HFFc6 (cell line): ENCODE measurements around the gene PARD3B. TPM values are rescaled to one million over a fixed set of nuclear protein-coding genes. Genes with fewer than 3 reads are reported as not detected.
A peak's percentile ranks its signal among the peaks of the same experiment; 100 is the strongest.

Experiments used
- DNase-seq: peaks from one replicate; pipeline ENCODE4 v3.0.0-alpha.2; 2018
- H3K27ac Mint-ChIP-seq: 2 replicates; pipeline ENCODE4 v1.8.0; 2020; ENCODE audit warnings: mild to moderate bottlenecking, mixed read lengths
- H3K27me3 Mint-ChIP-seq: 2 replicates; pipeline ENCODE4 v1.8.0; 2021; ENCODE audit warnings: mild to moderate bottlenecking, moderate library complexity, mixed read lengths; ENCODE audit not compliant: insufficient read depth
- H3K36me3 Mint-ChIP-seq: 2 replicates; pipeline ENCODE4 v1.8.0; 2021; ENCODE audit warnings: low read depth, mixed read lengths
- H3K4me1 Mint-ChIP-seq: 2 replicates; pipeline ENCODE4 v1.8.0; 2020; ENCODE audit warnings: low read depth, mixed read lengths
- H3K4me3 Mint-ChIP-seq: 2 replicates; pipeline ENCODE4 v1.8.0; 2020; ENCODE audit warnings: mild to moderate bottlenecking, moderate library complexity, mixed read lengths
- H3K9me3 Mint-ChIP-seq: 2 replicates; pipeline ENCODE4 v1.8.0; 2020; ENCODE audit warnings: mild to moderate bottlenecking, mixed read lengths
- total RNA-seq, 6 experiments: library from RNA; stranded (reverse); fragmentation: NEBNext Ultra II Directional; extraction: Animal tissue kit (Norgen Biotek cat#: 25700); gene quantifications; 2 replicates in 1 of 6; 3 replicates in 5 of 6; pipeline ENCODE4 v1.2.3, GENCODE V29; 2021
- TF ChIP-seq, protein P1 (sequence below): fragments of 200-600 bp; sonication (generic); IDR thresholded peaks from 2 replicates; pipeline ENCODE4 v1.5.0; 2021; ENCODE audit warnings: antibody characterized with exemption, mild to moderate bottlenecking

PARD3B gene
- total RNA-seq, 6 experiments from 2014 or later = 14.0 to 22.4 (median 15.3) TPM

DNA sequence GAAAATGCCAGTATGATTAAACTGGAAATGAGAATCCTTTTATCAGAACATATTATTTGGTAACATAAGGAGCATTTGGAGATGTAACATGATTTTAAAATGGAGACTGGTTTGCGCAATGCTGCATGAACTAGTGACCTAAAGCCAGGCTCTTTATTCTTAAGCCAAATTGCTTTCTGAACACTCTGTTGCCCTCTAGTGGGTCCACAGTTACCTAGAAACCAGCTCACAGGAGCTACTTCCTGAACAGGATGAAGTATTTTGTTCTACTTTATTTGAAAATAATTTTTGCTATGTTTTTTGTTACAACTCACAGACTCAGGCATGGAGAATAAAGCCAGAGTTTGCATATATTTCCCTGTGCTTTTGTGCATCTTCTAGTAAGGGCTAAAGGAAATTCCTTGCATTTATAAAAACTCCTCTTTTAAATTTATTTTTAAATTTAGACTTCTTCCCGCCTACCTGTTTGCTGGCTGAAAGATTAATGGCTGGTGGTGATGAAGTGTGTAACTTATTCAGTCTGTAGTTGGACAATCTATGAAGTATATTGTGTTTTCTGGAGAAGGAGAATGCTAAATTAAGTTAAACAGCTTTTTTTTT is 146.7 kb downstream of the PARD3B start:
- Mint-ChIP-seq H3K4me1 (peaks cover 41% of the 10 kb centered on the region), H3K36me3 (peaks cover 10% of the 10 kb centered on the region), H3K9me3 (no peaks in the 10 kb centered on the region), H3K27me3 (no peaks in the 10 kb centered on the region), H3K4me3 (no peak overlapping the region), H3K27ac (no peak overlapping the region)
- peak; percentile 83 for DNase-seq
- TF ChIP-seq, protein P1, sequence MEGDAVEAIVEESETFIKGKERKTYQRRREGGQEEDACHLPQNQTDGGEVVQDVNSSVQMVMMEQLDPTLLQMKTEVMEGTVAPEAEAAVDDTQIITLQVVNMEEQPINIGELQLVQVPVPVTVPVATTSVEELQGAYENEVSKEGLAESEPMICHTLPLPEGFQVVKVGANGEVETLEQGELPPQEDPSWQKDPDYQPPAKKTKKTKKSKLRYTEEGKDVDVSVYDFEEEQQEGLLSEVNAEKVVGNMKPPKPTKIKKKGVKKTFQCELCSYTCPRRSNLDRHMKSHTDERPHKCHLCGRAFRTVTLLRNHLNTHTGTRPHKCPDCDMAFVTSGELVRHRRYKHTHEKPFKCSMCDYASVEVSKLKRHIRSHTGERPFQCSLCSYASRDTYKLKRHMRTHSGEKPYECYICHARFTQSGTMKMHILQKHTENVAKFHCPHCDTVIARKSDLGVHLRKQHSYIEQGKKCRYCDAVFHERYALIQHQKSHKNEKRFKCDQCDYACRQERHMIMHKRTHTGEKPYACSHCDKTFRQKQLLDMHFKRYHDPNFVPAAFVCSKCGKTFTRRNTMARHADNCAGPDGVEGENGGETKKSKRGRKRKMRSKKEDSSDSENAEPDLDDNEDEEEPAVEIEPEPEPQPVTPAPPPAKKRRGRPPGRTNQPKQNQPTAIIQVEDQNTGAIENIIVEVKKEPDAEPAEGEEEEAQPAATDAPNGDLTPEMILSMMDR = peak; percentile 88

- Mint-ChIP-seq H3K4me3 (no peak overlapping the region), H3K4me1 (peaks cover 34% of the 10 kb centered on the region), H3K9me3 (no peaks in the 10 kb centered on the region), H3K27ac (no peak overlapping the region), H3K27me3 (no peaks in the 10 kb centered on the region), H3K36me3 (peaks cover 6% of the 10 kb centered on the region)
- TF ChIP-seq, protein P1 = no peak
- DNase-seq = no peak
Observed at GRCh38 chr2:204692790-204693189, 147.5 kb downstream of the PARD3B start.

DNA sequence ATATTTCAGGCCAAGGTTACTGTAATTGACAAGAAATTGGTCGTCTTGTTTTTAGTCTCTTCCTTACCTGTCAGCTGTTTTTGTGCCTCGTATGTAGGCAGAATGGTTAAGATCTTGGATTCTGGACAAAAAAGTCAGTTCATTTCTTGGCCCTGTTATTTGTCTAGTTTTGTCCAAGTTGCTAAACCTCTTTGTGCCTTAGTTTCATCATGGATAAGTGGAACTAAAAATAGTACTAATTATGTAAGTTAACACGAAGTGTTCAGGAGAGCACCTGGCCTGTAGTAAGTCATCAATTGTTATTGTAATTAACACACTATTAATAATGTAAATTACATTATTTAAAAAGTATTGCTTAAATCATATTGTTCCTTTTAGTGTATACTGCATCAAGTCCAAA is 148.0 kb downstream of the PARD3B start:
- Mint-ChIP-seq H3K4me3 (no peak overlapping the region), H3K27me3 (no peaks in the 10 kb centered on the region), H3K36me3 (peaks cover 6% of the 10 kb centered on the region), H3K4me1 (peaks cover 31% of the 10 kb centered on the region), H3K27ac (no peak overlapping the region), H3K9me3 (no peaks in the 10 kb centered on the region)
- TF ChIP-seq, protein P1 = no peak
- DNase-seq = no peak

- Mint-ChIP-seq H3K4me3 (no peak overlapping the region), H3K36me3 (no peaks in the 10 kb centered on the region; the same call in 1 of the 2 replicates), H3K27me3 (no peaks in the 10 kb centered on the region), H3K27ac (peak overlapping the region; percentile 1; the same call in 1 of the 2 replicates), H3K4me1 (peaks cover 31% of the 10 kb centered on the region), H3K9me3 (no peaks in the 10 kb centered on the region)
- TF ChIP-seq, protein P1 = no peak
- DNase-seq = peak; percentile 34
Observed at GRCh38 chr2:204695506-204695905, 150.2 kb downstream of the PARD3B start.

- H3K36me3 Mint-ChIP-seq = no peaks in the 10 kb centered on the region; the same call in 1 of the 2 replicates
- H3K4me1 Mint-ChIP-seq = peaks cover 31% of the 10 kb centered on the region
- no peak for DNase-seq
- no peak overlapping the region for H3K27ac Mint-ChIP-seq
- TF ChIP-seq, protein P1 = no peak
- H3K9me3 Mint-ChIP-seq = no peaks in the 10 kb centered on the region
- H3K27me3 Mint-ChIP-seq = no peaks in the 10 kb centered on the region
- no peak overlapping the region for H3K4me3 Mint-ChIP-seq
Observed at GRCh38 chr2:204696124-204696523, 150.8 kb downstream of the PARD3B start.
